ENCODE measurements around the gene PAX3.

The PAX3 gene

GRCh38 chr2:222298311-222299150 lies at the start of gene PAX3:
TSS of gene PAX3 (minus strand) at chr2:222298998. CDS start at chr2:222298615, 383 bp downstream.
- DNase-seq (ENCODE audit: low spot score), result no peak

- no peak for DNase-seq (ENCODE audit: low spot score)
Observed at GRCh38 chr2:222341331-222341730, 42.5 kb upstream of the PAX3 start.

DNA sequence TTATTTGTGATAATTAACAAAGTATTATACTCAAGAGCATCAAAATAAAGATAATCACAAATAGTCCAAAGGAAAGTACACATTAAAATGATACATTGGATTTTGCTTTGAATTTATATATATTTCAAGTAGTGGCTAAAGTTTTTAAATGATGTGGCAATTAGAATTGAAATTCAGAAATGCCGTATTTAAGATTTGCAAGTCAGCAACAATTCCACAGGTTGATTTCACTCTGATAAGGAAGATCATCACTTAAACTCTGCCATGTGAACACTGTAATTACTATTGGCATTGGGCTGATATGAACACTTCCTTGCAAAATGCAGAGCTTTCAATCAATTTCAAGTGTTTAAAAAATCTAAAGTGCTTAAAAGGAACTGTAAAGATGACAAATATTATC lies 39.6 kb upstream of the PAX3 start:
- DNase-seq (ENCODE audit: low spot score), result no peak

DNA sequence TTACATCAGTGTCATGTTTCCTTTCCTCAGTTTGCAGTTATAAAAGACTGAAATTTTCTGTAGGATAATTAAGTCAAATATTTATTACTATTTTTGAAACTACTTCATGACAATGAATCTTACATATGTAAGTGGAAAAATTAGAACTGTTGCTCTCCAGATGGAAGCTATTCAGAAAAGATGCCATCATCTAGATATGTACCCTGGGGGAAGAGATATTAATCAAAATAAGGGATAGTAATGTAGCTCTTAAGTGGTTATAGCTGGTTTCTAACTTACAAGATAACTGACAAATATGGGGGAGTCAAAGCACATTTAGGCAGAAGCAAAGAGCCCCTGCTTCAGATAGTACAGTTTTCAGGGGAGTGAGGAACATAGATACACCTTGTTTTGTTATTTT lies 38.1 kb upstream of the PAX3 start:
- DNase-seq (ENCODE audit: low spot score), result no peak

GRCh38 chr2:222336442-222336841 lies 37.6 kb upstream of the PAX3 start:
- no peak for DNase-seq (ENCODE audit: low spot score)

GRCh38 chr2:222334914-222335313 lies 36.1 kb upstream of the PAX3 start:
- DNase-seq (ENCODE audit: low spot score), result no peak

DNA sequence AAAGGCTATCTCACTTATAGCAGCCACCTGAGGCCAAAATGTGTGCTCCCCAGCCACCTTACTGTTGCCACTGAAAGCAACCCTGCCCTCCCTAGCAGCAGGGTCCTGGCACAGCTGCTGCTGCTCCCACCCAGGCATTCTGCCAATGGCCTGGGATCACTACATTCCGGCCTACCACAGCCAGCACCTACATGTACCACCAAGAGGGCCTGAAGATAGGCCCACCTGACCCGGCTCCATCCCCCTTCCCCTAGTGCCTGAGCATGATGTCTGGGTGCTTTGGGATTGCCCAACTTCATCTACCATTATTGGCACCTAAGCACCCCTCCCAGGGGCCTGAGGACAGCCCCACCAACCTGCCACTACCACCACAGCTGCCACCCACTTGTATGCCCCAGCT lies 34.6 kb upstream of the PAX3 start:
- no peak for DNase-seq (ENCODE audit: low spot score)

GRCh38 chr2:222332116-222332515 lies 33.3 kb upstream of the PAX3 start:
- DNase-seq (ENCODE audit: low spot score), result no peak

DNA sequence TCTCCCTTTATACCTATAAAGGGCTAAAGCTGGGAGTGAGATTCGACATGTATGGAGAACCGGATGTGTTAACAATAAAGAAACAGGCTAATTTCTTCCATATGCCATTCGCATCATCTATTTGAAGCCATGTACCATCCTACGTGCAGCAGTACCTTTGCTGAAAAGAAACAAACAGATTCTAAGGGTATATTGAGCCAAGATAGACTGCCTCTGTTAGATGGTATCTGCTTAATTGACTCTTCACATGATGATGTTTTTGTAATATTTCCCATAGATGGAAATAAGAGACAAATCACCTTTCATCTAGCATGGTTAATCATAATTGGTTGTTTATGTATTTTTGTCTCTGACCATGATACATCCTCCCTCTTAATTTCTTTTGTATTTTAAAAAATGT lies 32.1 kb upstream of the PAX3 start:
- DNase-seq (ENCODE audit: low spot score), result no peak

DNA sequence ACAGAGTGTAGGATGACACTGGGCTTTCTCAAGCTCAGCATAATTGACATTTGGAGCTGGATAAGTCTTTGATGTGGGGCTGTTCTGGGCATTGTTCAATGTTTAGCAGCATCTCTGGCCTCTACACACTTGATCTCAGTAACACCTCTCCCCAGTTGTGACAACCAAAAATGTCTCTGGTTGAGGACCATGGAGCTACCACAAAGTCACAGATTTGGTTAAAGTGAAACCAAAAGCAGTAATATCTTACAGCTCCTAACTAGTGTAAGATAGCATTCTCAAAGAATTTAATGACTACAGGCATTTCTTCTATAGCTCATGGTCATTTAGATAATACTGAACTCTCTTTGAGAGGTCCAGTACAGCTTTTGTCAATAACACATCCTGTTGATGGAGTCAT lies 23.4 kb upstream of the PAX3 start:
- DNase-seq (ENCODE audit: low spot score), result no peak

DNA sequence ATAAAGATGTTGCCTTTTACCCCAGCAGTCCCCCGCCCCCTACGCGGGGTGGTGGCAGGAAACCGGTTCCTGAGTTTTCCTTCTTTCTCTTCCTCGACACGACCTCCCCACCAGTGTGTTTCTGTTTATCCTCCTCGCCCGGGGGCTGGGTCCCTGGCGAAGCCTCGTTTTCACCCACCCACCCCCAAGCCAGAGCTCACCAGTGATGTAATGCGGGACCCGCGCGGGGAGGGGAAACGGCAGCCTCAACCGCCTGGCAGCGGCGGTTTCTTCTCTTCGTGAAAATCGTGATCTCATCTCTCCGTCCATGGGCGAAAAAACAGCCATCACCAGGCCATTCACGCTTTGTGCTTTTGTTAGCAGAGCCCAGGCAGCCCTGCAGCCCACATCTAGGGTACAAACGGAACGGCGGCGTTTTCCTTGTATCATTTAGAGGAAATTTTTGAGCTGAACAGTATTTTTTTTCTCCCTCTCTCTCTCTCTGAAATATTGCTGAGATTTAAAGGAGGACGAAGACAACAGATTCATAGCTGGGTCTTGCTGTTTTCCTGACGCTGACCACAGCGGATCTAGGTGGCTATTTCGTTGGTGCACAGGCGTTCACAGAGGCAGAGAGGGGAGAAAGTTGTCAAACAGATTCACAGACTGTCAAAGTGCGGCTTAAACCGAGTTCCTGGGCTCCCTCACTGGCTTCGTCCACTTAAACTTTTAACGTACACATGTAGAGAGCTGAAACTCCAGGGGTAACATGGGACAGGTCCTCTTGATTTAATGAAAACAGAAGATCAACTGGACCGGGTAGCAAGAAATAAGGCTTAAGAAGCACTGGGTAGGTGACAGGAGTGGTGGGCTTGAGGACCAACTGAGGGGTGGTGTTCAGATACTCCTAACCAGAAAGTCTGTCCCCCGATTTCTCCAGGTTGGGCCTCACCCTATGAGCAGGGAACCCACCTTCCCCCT lies 21.9 kb upstream of the PAX3 start:
- no peak for DNase-seq (ENCODE audit: low spot score)

- peak; percentile 67 for DNase-seq (ENCODE audit: low spot score)
Observed at GRCh38 chr2:222319586-222320435, 21.0 kb upstream of the PAX3 start.

- no peak for DNase-seq (ENCODE audit: low spot score)
Observed at GRCh38 chr2:222318712-222319585, 20.2 kb upstream of the PAX3 start.

DNA sequence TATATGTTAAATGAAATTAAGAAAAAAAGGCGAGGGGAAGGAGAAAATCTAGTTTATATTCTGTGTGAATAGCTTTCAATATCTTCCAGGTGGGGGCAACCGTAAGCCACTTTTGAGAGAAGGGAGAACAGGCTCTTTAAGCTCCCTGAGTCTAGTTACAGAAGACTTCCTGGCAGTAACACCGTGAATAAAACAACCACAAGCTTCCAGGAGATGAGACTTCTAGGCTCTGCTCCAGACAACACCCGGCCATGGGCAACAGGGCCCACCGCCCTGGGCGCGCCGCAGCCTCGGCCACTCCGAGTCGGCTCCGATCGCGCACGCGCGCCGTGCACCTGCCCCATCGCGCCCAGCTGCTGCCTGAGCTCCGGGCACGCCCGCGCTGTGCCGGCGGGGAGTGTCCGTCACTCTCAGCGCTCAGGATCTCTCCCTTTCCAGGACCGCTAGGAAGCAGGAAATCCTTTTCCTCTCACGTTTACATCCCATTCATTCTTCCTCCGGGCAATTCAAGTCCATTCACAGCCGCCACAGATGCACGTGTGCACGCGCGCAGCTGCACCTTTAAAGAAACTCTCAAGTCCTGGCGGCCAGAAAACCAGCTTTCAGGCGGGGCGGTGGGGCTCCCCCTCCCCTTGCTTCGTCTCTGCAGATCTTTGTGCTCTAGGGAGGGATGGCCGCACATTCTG lies 19.4 kb upstream of the PAX3 start:
- peak; percentile 83 for DNase-seq (ENCODE audit: low spot score)

DNA sequence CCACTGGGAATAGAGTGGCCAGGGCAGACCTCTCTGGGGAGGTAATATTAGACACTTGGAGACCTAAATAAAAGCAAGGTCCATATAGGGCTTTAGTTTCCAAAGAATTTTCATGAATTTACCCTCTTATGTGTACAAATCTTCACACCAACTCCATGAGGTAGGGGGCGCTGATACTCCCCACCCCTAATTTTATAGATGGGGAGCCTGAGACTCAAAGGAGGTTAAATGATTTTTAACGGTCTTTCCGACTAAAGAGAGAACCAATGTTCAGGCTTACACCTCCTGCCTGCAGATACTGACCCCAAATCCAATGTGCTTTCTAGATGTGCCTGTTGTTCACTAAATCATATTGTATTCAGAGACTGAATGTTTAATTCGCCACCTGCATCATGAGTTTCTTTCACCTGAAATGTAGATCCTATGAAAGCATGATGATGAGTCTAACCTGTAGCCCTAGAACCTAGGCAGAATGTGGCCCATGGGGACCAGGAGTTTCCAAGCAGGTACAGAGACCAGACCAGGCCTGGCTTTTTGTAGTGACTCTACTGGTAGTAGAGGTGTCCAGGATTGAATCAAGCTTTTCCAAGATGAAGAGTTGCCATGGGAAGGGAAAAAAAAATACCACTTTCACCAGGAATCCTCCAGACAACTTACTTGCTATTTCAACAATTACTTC lies 16.8 kb upstream of the PAX3 start:
- DNase-seq (ENCODE audit: low spot score), result no peak

DNA sequence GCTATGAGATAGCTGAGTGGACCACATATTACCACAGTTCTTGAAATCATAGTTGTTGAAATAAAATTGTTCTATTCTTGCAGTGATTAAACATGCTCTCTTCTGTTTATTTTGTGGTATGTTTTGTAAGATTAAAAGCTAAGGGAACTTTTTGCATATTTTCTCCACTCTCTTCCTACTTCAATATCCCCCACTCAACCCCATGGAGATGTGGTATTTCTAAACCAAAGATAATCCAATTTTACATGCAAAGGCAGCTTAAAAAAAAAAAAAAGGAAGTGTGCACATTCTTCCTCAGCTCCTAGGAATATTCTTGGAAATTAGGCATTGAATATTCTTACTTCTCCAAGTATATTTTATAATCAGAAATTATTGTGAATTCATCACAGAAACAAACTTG lies 15.0 kb upstream of the PAX3 start:
- DNase-seq (ENCODE audit: low spot score), result no peak

DNA sequence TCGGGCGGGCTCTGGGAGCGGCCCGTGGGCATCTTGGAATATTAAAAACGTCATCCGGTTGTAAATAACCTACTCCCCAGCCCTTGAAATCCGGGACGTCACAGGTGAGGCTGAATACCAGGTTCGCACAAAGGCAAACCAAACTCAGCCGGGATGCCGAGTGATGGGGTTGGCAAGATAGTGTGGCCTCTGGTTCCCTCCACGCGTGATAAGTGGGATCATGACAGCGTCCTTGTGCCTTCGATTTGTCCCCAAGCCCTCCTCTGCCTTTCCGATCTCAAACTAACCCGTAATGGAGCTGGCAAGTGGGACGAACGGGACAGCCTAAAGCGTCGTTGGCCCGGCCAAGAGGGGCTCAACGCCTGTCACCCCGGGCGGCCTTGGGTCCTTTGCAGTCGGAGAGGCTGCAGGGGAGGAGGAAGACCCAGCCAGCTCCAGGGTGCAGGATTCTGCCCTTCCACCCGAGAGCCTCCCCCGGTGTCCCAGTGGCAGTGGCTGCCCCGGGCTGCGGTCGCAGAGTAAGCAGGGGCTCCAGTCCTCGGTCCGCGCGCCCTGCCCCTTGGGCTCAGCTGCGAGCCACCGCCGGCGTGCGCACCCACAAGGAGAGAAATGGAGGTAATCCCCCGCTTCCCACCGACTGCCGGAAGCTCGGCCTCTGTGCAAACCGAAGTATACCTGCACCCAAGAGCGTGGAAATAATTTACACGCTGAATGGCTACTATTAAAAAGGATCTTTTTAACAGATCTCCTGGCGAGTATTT lies 13.4 kb upstream of the PAX3 start:
- no peak for DNase-seq (ENCODE audit: low spot score)

DNA sequence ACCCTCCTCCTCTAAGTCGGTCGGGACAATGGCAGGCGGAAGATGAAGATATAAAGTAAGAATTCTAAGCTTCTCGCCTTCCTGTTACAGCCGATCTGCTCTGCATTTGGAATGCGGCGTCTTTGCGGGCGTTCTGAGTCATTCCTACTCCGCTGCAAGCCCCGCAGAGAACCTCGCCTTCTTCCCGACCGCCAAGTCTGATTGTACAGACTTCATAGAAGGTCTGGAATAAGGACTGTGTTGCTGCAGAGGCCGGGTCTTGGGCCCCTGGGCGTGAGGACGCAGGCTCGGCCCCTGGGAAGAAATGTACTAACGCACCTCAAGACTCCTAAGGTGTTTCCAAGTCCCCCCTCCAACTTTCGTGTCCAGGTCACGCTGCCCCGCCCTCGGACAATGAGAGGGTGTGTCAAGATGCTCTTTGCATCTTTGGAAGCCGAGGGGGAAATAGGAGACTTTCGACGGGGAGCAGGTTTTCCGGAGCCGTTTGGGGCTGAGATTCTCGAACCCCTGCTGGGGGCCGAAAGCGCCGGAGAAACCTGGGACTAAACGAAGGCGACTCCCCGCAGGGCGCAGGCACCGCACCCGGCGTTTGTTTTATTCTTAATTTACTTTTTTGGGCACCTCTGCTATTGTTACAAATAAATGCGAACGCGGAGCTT lies 12.7 kb upstream of the PAX3 start:
- DNase-seq (ENCODE audit: low spot score), result no peak
